ENCODE measurements around the gene CD209.
"Not testable (repeated sequence)": the region's sequence is repeated elsewhere in the genome, so short reads cannot be mapped to it uniquely, and the experiment has no call there.

DNA sequence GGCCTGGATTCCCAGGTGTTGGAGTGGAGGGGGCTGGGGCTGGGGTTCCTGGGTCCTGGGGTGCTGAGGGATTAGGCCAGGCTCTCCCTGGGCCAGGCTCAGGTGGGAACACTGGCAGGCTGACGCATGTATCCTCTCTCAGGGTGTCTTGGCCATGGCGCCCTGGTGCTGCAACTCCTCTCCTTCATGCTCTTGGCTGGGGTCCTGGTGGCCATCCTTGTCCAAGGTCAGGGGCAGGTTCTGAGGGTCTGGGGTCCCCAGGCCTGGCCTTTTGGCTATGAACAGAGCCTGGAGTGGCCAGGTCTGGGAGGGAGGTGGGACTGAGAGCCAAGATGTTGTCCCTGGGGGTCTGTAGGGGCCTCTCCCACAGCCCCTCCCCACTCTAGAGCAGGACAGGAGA lies 17.7 kb upstream of the CD209 start:
- TF ChIP-seq EZH2 (IDR thresholded peaks at IDR 0.05; ENCODE audit: insufficient read depth, poor library complexity, severe bottlenecking); EZH2phosphoT487 (IDR thresholded peaks at IDR 0.05; ENCODE audit: insufficient read depth, low read depth): not testable (repeated sequence)

Measured in GM23248 (cell line).